GM20000 (cell line): ENCODE results near the gene CEP41.

Experiments
- DNase-seq: peaks from one replicate; pipeline ENCODE4 v3.0.0; 2012; ENCODE audit warnings: low spot score
- CTCF ChIP-seq: IDR thresholded peaks from 2 replicates; pipeline ENCODE4 v1.5.1; 2012; ENCODE audit warnings: mild to moderate bottlenecking, control low read depth; ENCODE audit errors: extremely low read depth, missing control alignments

Gene CEP41

DNA sequence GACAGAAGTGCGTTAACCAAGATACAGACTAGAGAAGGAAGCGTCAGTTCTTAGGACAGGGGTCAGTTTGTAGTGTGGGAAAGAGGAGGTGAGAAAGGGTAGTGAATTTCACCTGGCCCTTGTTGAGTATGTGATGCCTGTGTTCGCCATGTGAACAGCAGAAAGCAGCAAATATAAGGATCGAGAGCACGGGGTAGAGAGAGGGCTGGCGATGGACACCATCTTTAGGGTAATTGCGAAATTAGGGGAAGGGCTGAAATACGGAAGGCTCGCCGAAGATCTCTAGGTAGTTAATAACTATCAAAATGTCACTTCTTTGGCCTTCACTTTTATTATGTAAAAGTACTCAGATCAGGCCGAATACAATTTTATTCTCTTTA is 44.9 kb upstream of the CEP41 start:
- DNase-seq: no peak
- no peak for TF ChIP-seq CTCF

GRCh38 chr7:130483031-130483430 is 42.2 kb upstream of the CEP41 start:
- no peak for TF ChIP-seq CTCF
- no peak for DNase-seq

DNA sequence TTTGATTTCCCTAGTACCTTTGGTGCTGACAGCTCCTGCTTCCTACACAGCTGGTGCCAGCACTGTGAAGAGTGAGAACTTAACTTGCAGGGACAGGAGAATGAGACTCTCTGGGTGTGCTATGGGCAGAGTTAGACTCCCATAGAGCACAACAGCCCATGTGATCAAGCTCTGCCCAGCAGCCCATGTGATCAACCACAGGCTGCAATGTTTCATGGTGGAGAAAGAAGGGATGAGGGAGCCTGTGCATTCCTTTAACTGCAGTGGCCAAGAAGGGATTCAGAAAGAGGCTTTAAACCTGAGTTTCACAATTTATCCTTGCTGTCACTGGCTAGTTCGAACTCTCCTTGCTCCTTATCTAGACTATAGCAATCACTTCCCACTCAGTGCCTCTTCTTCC is 41.1 kb upstream of the CEP41 start:
- TF ChIP-seq CTCF: no peak
- DNase-seq: no peak

- no peak for DNase-seq
- TF ChIP-seq CTCF: no peak
Measured at GRCh38 chr7:130479716-130480400, 39.0 kb upstream of the CEP41 start.

GRCh38 chr7:130478991-130479390 is 38.2 kb upstream of the CEP41 start:
- DNase-seq: no peak
- TF ChIP-seq CTCF: no peak

GRCh38 chr7:130476297-130477150 is 35.7 kb upstream of the CEP41 start:
- no peak for TF ChIP-seq CTCF
- DNase-seq: no peak

GRCh38 chr7:130475776-130476175 is 35.0 kb upstream of the CEP41 start:
- TF ChIP-seq CTCF: no peak
- no peak for DNase-seq
